ENCODE data around the gene MYO15B.

MYO15B gene

GRCh38 chr17:75552425-75553294 lies 34.9 kb upstream of the MYO15B start:
- DNase-seq (ENCODE audit: low spot score in 2 of 2) = no peak
- Mint-ChIP-seq H3K4me3 (no peak overlapping the region), H3K4me1 (peaks cover 4% of the 10 kb centered on the region), H3K27me3 (no peaks in the 10 kb centered on the region), H3K36me3 (peaks cover 1% of the 10 kb centered on the region), H3K9me3 (no peaks in the 10 kb centered on the region), H3K27ac (no peak overlapping the region)
- ATAC-seq (ENCODE audit: low read depth) = no peak

- Mint-ChIP-seq H3K4me1 (peaks cover 4% of the 10 kb centered on the region), H3K27ac (no peak overlapping the region), H3K9me3 (no peaks in the 10 kb centered on the region), H3K36me3 (peaks cover 1% of the 10 kb centered on the region), H3K27me3 (no peaks in the 10 kb centered on the region), H3K4me3 (no peak overlapping the region)
- ATAC-seq (ENCODE audit: low read depth) = no peak
- DNase-seq (ENCODE audit: low spot score in 2 of 2) = no peak
Measured at GRCh38 chr17:75553295-75554110, 34.1 kb upstream of the MYO15B start.

DNA sequence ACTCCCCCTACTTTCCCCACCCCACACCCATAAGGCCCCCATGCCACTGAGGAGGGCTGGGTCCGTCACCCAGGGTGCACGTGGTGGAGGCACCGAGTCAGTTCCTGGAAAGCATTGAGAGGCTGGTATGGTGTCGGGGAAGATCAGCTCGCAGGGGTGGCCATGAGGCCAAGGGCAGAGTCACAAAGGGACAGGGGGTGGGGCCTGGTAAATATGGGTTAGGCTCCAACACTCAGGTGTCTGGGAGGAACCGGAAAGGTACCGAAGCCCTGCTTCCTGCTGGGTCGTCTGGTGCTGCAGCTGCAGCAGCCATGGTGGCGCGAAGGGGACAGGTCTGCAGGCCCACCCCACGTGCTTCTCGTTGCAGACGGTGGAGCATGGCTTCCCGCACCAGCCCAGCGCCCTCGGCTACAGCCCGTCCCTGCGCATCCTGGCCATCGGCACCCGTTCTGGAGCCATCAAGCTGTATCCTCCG lies 31.9 kb upstream of the MYO15B start:
- no peaks in the 10 kb centered on the region for H3K27me3 Mint-ChIP-seq
- no peak overlapping the region for H3K27ac Mint-ChIP-seq
- DNase-seq (ENCODE audit: low spot score in 2 of 2) = no peak
- H3K4me3 Mint-ChIP-seq = no peak overlapping the region
- no peaks in the 10 kb centered on the region for H3K9me3 Mint-ChIP-seq
- ATAC-seq (ENCODE audit: low read depth) = no peak
- no peaks in the 10 kb centered on the region for H3K4me1 Mint-ChIP-seq
- H3K36me3 Mint-ChIP-seq = peaks cover 4% of the 10 kb centered on the region

GRCh38 chr17:75557075-75557851 lies 30.3 kb upstream of the MYO15B start:
- H3K9me3 Mint-ChIP-seq = no peaks in the 10 kb centered on the region
- H3K27me3 Mint-ChIP-seq = no peaks in the 10 kb centered on the region
- no peaks in the 10 kb centered on the region for H3K4me1 Mint-ChIP-seq
- H3K36me3 Mint-ChIP-seq = peaks cover 4% of the 10 kb centered on the region
- no peak for DNase-seq (ENCODE audit: low spot score in 2 of 2)
- no peak overlapping the region for H3K27ac Mint-ChIP-seq
- no peak overlapping the region for H3K4me3 Mint-ChIP-seq
- ATAC-seq (ENCODE audit: low read depth) = no peak

GRCh38 chr17:75557852-75558665 lies 29.5 kb upstream of the MYO15B start:
- H3K9me3 Mint-ChIP-seq = no peaks in the 10 kb centered on the region

DNA sequence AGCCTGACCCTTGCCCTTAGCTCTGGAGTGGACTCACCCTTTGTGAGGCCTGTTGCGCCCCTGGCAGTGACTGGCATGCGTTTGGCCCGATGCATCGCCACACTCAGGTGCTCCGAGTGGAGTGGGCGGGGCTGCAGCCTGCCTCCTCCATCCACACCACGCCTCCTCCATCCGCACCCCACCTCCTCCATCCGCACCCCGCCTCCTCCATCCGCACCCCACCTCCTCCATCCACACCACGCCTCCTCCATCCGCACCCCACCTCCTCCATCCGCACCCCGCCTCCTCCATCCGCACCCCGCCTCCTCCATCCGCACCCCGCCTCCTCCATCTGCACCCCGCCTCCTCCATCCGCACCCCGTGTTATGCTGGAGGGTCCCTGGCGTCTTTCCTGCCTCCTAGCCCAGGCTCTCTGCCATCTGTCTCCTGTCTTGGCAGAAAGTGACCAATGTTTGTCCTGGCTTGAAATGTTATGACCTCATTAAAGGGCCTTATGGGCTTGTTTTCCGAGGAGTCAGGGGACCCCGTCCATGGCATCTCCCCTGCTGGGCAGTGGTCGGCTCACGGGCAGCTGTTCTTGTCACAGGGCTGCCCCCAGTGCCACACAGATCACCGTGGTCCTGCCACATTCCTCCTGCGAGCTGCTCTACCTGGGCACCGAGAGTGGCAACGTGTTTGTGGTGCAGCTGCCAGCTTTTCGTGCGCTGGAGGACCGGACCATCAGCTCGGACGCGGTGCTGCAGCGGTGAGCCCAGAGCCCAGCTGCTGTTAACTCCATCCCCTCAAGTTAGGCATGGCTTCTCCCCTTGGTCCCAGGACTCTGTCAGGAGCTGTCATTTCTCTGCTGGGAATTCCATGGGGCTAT lies 28.7 kb upstream of the MYO15B start:
- Mint-ChIP-seq H3K27me3 (no peaks in the 10 kb centered on the region), H3K9me3 (no peaks in the 10 kb centered on the region), H3K36me3 (peaks cover 2% of the 10 kb centered on the region), H3K27ac (no peak overlapping the region), H3K4me1 (no peaks in the 10 kb centered on the region), H3K4me3 (no peak overlapping the region)
- no peak for ATAC-seq (ENCODE audit: low read depth)
- DNase-seq (ENCODE audit: low spot score in 2 of 2) = no peak

More at GRCh38 chr17:75557852-75558665, 29.5 kb upstream of the MYO15B start:
- Mint-ChIP-seq H3K4me1 (no peaks in the 10 kb centered on the region), H3K36me3 (peaks cover 2% of the 10 kb centered on the region), H3K4me3 (no peak overlapping the region), H3K27ac (no peak overlapping the region), H3K27me3 (no peaks in the 10 kb centered on the region)
- ATAC-seq (ENCODE audit: low read depth) (no peak), DNase-seq (ENCODE audit: low spot score in 2 of 2) (no peak)

DNA sequence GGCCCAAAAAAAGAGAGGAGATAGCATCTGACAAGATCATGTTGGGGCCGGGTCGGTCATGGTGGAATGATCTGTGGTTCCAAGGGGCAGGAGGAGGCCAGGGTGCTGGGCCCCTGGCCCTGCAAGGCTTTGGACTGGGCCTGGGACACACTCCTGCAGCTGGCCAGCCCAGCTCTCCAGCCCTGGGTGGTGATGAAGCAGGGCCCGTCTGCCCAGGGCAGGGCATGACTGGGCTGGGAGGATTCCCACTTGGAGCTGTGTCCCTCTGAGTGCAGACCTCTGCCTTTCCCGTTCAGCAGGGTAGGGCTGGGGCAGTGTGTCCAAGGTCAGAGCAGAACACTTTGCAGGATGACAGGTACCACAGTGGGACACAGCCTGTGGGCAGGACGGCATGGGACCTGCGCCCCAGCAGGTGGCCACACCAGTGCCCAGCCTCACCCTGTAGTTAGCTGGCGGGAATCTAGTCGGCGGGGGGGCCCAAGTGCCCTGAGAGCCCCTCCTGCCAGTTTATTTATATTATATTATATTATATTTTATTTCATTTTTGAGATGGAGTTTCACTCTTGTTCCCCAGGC lies 27.6 kb upstream of the MYO15B start:
- Mint-ChIP-seq H3K4me3 (no peak overlapping the region), H3K27ac (no peak overlapping the region), H3K27me3 (no peaks in the 10 kb centered on the region), H3K4me1 (no peaks in the 10 kb centered on the region), H3K36me3 (peaks cover 2% of the 10 kb centered on the region), H3K9me3 (no peaks in the 10 kb centered on the region)
- DNase-seq (ENCODE audit: low spot score in 2 of 2) = no peak
- no peak for ATAC-seq (ENCODE audit: low read depth)

DNA sequence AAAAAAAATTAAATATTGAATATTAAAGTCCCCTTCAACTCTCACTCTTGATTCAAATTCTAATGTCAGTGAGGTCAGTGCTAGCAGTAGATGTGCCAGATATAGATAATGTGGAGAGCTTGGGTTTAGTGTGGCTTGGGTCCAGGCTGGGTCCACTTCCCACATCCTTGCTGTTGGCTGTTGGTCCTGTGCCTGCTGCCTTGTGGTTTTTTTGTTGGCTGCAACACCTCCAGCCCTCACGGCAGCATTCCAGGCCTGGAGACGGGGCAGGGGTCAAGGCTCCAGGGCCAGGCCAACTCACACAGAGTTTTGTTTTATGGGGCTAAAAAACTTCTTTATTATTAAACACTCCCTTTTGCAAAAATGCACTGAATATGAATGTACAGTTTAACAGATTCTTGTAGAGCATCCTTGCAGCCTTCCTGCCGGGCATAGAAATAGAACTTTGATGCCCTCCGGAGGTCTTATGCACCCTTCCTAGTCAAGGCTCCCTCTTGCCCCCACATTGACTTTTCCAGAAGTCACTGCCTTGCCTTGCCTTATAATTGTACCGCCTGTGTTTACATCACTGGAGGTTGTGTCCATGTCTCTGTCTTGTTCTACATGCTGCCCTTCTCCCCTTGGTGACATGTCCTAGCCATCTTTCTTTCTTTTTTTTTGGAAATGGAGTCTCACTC lies 25.5 kb upstream of the MYO15B start:
- Mint-ChIP-seq H3K27ac (no peak overlapping the region), H3K36me3 (peaks cover 4% of the 10 kb centered on the region), H3K4me3 (no peak overlapping the region), H3K4me1 (peaks cover 12% of the 10 kb centered on the region), H3K27me3 (no peaks in the 10 kb centered on the region), H3K9me3 (no peaks in the 10 kb centered on the region)
- no peak for DNase-seq (ENCODE audit: low spot score in 2 of 2)
- ATAC-seq (ENCODE audit: low read depth) = no peak

DNA sequence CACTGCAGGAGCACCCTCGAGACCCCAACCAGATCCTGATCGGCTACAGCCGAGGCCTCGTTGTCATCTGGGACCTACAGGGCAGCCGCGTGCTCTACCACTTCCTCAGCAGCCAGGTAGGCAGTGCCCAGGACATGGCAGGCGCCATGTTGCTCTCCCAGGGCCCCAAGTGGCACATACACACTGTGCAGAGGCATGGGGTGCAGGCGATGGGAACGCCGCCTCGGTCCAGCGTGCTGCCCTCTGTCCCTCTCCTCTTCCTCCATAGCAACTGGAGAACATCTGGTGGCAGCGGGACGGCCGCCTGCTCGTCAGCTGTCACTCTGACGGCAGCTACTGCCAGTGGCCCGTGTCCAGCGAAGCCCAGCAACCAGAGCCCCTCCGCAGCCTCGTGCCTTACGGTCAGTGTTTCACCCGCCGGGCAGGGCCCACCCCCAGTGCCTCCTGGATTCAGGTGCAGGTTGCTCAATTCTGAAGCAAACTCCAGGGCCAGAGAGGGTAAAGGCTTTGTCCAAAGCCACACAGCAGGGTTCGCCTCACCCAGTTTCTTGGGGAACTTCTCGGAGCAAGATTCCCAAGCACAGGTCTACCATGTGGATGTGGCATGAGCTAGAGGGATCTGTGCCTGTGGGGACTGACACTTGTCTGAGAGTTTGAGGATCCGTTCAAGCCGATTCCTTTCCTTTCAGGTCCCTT lies 24.4 kb upstream of the MYO15B start:
- H3K27me3 Mint-ChIP-seq = no peaks in the 10 kb centered on the region
- H3K4me1 Mint-ChIP-seq = peaks cover 12% of the 10 kb centered on the region
- H3K27ac Mint-ChIP-seq = no peak overlapping the region
- no peak overlapping the region for H3K4me3 Mint-ChIP-seq
- no peaks in the 10 kb centered on the region for H3K9me3 Mint-ChIP-seq
- no peak for ATAC-seq (ENCODE audit: low read depth)
- DNase-seq (ENCODE audit: low spot score in 2 of 2) = no peak
- peaks cover 4% of the 10 kb centered on the region for H3K36me3 Mint-ChIP-seq

GRCh38 chr17:75564195-75564594 lies 23.4 kb upstream of the MYO15B start:
- no peak for ATAC-seq (ENCODE audit: low read depth)
- H3K9me3 Mint-ChIP-seq = no peaks in the 10 kb centered on the region
- H3K36me3 Mint-ChIP-seq = peaks cover 2% of the 10 kb centered on the region

GRCh38 chr17:75565066-75565465 lies 22.5 kb upstream of the MYO15B start:
- peaks cover 2% of the 10 kb centered on the region for H3K36me3 Mint-ChIP-seq

More at GRCh38 chr17:75564195-75564594, 23.4 kb upstream of the MYO15B start:
- Mint-ChIP-seq H3K27ac (no peak overlapping the region), H3K4me3 (no peak overlapping the region), H3K27me3 (no peaks in the 10 kb centered on the region), H3K4me1 (peaks cover 12% of the 10 kb centered on the region)
- no peak for DNase-seq (ENCODE audit: low spot score in 2 of 2)

More at GRCh38 chr17:75565066-75565465, 22.5 kb upstream of the MYO15B start:
- Mint-ChIP-seq H3K4me3 (no peak overlapping the region), H3K27me3 (no peaks in the 10 kb centered on the region), H3K9me3 (no peaks in the 10 kb centered on the region), H3K4me1 (peaks cover 12% of the 10 kb centered on the region), H3K27ac (no peak overlapping the region)
- ATAC-seq (ENCODE audit: low read depth) (no peak), DNase-seq (ENCODE audit: low spot score in 2 of 2) (no peak)

Data from memory B cell (primary cell).